ENCODE results near the gene ATP9B. TPM values are rescaled to one million over a fixed set of nuclear protein-coding genes. Genes with fewer than 3 reads are reported as not detected.

Gene ATP9B
- total RNA-seq, 1 experiment from 2014 or later = 17.8 TPM

DNA sequence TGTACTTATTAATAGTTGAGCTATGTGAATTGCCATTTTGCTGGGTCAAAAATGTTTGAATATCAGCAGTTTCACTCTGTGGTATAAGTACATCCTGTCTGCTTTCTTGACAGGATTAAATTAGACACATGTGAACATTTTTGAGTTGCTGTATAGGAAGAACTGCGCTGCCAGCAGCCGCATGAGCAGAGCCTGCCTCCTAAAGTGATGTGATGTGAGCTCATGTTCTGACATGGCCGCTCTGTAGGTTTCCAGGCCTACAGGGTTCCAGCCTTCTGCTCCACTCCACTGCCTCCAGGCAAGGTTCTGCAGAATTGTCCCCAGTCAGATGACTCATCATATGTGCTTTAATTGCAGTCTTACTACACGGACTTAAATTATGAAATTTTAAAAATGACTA, 206.8 kb downstream of the ATP9B start:
- H3K9me3 ChIP-seq (ENCODE audit: control insufficient read depth in 1 of 2, insufficient read depth in 1 of 2, low read depth in 1 of 2, low read length in 2 of 2) = no peaks in the 10 kb centered on the region
- no TSS peak for BruUV-seq (replicated peaks)
- no peak for TF ChIP-seq ZFX (IDR thresholded peaks at IDR 0.05)
- TF ChIP-seq SP1 (IDR thresholded peaks at IDR 0.05; ENCODE audit: low read depth) = no peak
- TF ChIP-seq TCF7L2 (IDR thresholded peaks at IDR 0.05; ENCODE audit: borderline replicate concordance, extremely low read depth, insufficient read depth, insufficient read length) = no peak
- TF ChIP-seq, protein P1, sequence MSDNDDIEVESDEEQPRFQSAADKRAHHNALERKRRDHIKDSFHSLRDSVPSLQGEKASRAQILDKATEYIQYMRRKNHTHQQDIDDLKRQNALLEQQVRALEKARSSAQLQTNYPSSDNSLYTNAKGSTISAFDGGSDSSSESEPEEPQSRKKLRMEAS (IDR thresholded peaks at IDR 0.05) = no peak
- no peak for TF ChIP-seq EZH2 (IDR thresholded peaks at IDR 0.05)
- no peak for TF ChIP-seq ZNF274 (IDR thresholded peaks at IDR 0.05; ENCODE audit: low read depth, low read length)
- no peak for TF ChIP-seq POLR2A (IDR thresholded peaks at IDR 0.05; ENCODE audit: borderline replicate concordance, extremely low read depth, insufficient read depth, insufficient read length)
- no peak for TF ChIP-seq CBX3 (IDR thresholded peaks at IDR 0.05; ENCODE audit: low read depth)
- no peak for TF ChIP-seq ATF3 (IDR thresholded peaks at IDR 0.05)
- TF ChIP-seq EGR1 (IDR thresholded peaks at IDR 0.05; ENCODE audit: low read depth) = no peak
- TF ChIP-seq SIN3A (IDR thresholded peaks at IDR 0.05; ENCODE audit: low read depth) = no peak
- no peak for TF ChIP-seq ZBTB33 (IDR thresholded peaks at IDR 0.05; ENCODE audit: extremely low read depth, insufficient replicate concordance, low read length)
- TF ChIP-seq ELF1 (IDR thresholded peaks at IDR 0.05; ENCODE audit: borderline replicate concordance, low read depth) = no peak
- TF ChIP-seq JUND (IDR thresholded peaks at IDR 0.05) = no peak
- TF ChIP-seq SRF (IDR thresholded peaks at IDR 0.05; ENCODE audit: low read depth) = no peak
- TF ChIP-seq CTCF (IDR thresholded peaks at IDR 0.05 in 2 of 3, conservative IDR thresholded peaks at IDR 0.05 in 1 of 3; ENCODE audit: borderline replicate concordance in 1 of 3, insufficient read depth in 1 of 3, low read depth in 2 of 3, low read length in 2 of 3) = no peak
- TF ChIP-seq RAD21 (IDR thresholded peaks at IDR 0.05; ENCODE audit: low read depth) = no peak
- no peak for TF ChIP-seq CEBPB (IDR thresholded peaks at IDR 0.05; ENCODE audit: low read depth)
- TF ChIP-seq, protein P2, sequence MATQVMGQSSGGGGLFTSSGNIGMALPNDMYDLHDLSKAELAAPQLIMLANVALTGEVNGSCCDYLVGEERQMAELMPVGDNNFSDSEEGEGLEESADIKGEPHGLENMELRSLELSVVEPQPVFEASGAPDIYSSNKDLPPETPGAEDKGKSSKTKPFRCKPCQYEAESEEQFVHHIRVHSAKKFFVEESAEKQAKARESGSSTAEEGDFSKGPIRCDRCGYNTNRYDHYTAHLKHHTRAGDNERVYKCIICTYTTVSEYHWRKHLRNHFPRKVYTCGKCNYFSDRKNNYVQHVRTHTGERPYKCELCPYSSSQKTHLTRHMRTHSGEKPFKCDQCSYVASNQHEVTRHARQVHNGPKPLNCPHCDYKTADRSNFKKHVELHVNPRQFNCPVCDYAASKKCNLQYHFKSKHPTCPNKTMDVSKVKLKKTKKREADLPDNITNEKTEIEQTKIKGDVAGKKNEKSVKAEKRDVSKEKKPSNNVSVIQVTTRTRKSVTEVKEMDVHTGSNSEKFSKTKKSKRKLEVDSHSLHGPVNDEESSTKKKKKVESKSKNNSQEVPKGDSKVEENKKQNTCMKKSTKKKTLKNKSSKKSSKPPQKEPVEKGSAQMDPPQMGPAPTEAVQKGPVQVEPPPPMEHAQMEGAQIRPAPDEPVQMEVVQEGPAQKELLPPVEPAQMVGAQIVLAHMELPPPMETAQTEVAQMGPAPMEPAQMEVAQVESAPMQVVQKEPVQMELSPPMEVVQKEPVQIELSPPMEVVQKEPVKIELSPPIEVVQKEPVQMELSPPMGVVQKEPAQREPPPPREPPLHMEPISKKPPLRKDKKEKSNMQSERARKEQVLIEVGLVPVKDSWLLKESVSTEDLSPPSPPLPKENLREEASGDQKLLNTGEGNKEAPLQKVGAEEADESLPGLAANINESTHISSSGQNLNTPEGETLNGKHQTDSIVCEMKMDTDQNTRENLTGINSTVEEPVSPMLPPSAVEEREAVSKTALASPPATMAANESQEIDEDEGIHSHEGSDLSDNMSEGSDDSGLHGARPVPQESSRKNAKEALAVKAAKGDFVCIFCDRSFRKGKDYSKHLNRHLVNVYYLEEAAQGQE (IDR thresholded peaks at IDR 0.05; ENCODE audit: low read depth) = no peak
- RAD21 ChIA-PET (ENCODE audit: low non-redundant PET in 1 of 2, low total read pairs in 2 of 2, uncharacterized antibody in 2 of 2, unreplicated experiment in 2 of 2) = no interaction called here
- H3K4me3 ChIP-seq (replicated peaks in 1 of 2; ENCODE audit: low read depth in 1 of 2, low read length in 2 of 2) = no peak overlapping the region
- CTCF ChIA-PET = no interaction called here
- no peak overlapping the region for H2AFZ ChIP-seq (ENCODE audit: low read depth, low read length, poor library complexity, severe bottlenecking)
- no peaks in the 10 kb centered on the region for H4K20me1 ChIP-seq (ENCODE audit: insufficient read depth)
- no peaks in the 10 kb centered on the region for H3K4me1 ChIP-seq (ENCODE audit: control insufficient read depth in 1 of 2, insufficient read depth in 2 of 2, low read length in 2 of 2)
- no peak for ATAC-seq
- POLR2A ChIA-PET = no interaction called here
- no peaks in the 10 kb centered on the region for H3K36me3 ChIP-seq (ENCODE audit: control insufficient read depth in 1 of 2, insufficient read depth in 2 of 2, low read length in 2 of 2)
- intact Hi-C loops (cut with micrococcal nuclease) = no loop called here
- no peak overlapping the region for H3K27ac ChIP-seq (ENCODE audit: low read depth, low read length)
- H3K4me2 ChIP-seq (ENCODE audit: low read length) = no peak overlapping the region
- H3K79me2 ChIP-seq (ENCODE audit: insufficient read depth, low read length) = no peaks in the 10 kb centered on the region
- no peak for DNase-seq (ENCODE audit: low read depth, low spot score)
- no peaks in the 10 kb centered on the region for H3K9me2 ChIP-seq (ENCODE audit: insufficient read depth)
- H3K27me3 ChIP-seq (ENCODE audit: insufficient read depth, low read length) = no peaks in the 10 kb centered on the region
- H3K9ac ChIP-seq (ENCODE audit: low read length) = no peak overlapping the region

Measured in HCT116 (cell line).